ENCODE data around the gene TGFBR3.
A peak's percentile ranks its signal among the peaks of the same experiment; 100 is the strongest.

TGFBR3 gene

DNA sequence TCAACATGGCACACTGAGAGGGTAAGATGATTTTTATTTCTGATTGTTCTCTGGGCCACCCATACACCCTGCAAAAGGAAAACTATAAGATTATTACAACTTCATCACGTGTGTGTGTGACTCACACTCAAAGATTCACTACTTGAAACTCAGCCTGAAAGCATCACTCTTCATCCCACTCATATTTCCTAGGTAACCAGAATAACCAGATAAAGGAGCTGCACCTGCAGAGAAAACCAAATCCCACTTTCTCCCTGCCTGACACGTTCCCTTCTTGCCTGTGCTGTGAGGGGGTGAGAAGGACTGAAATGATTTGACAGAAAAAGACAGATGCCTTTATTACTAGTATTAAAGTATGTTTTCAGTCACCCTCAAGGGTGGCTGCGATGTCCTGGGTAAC lies 131.6 kb downstream of the TGFBR3 start:
- Histone ChIP-seq H3K36me3 (ENCODE audit: control insufficient read depth in 1 of 2, insufficient read depth in 2 of 2, low read depth in 1 of 2, low read length in 2 of 2) (peaks cover 3 to 73% of the 10 kb centered on the region in 2 experiments), H3K14ac (ENCODE audit: low read length in 2 of 2) (no peak overlapping the region), H2BK15ac (ENCODE audit: low read depth, poor library complexity, severe bottlenecking) (no peak overlapping the region), H3K4me1 (ENCODE audit: control insufficient read depth, insufficient read depth, low read depth, low read length) (peaks cover 1% of the 10 kb centered on the region), H3K9ac (ENCODE audit: low read length) (peak overlapping the region; percentile 85), H2AK5ac (ENCODE audit: low read length, severe bottlenecking) (no peak overlapping the region), H3K9me3 (ENCODE audit: control insufficient read depth, low read length) (no peaks in the 10 kb centered on the region), H3K27ac (ENCODE audit: low read length, poor library complexity, severe bottlenecking) (no peak overlapping the region), H3K4me2 (ENCODE audit: low read length, poor library complexity, severe bottlenecking) (no peak overlapping the region), H3K23ac (ENCODE audit: low read length in 2 of 2) (no peak overlapping the region), H3K18ac (ENCODE audit: low read depth in 1 of 2, low read length in 2 of 2) (no peak overlapping the region), H2BK12ac (ENCODE audit: low read length in 2 of 2) (no peak overlapping the region), H2BK120ac (ENCODE audit: low read depth, low read length) (no peak overlapping the region), H3K4me3 (ENCODE audit: insufficient read depth in 1 of 2, low read depth in 1 of 2, low read length in 2 of 2) (no peak overlapping the region), H2BK5ac (ENCODE audit: low read depth, low read length, poor library complexity, severe bottlenecking) (no peak overlapping the region), H3K27me3 (ENCODE audit: control insufficient read depth in 1 of 2, insufficient read depth in 1 of 2, low read length in 2 of 2) (no peaks in the 10 kb centered on the region), H4K8ac (ENCODE audit: low read length) (no peak overlapping the region), H3K4ac (ENCODE audit: low read depth in 1 of 2, low read length in 2 of 2) (no peak overlapping the region), H4K91ac (ENCODE audit: low read length) (no peak overlapping the region), H3K79me1 (replicated peaks; ENCODE audit: low read length, poor library complexity, severe bottlenecking) (peaks cover 8% of the 10 kb centered on the region), H2AFZ (ENCODE audit: low read depth, low read length) (no peak overlapping the region)
- 70% methylated on average over 2 of the region's 3 CpGs for WGBS
- DNase-seq, result no peak

GRCh38 chr1:91753878-91754277 lies 132.1 kb downstream of the TGFBR3 start:
- H3K79me1 ChIP-seq (replicated peaks; ENCODE audit: low read length, poor library complexity, severe bottlenecking), result peaks cover 10% of the 10 kb centered on the region
- H3K23ac ChIP-seq (ENCODE audit: low read length in 2 of 2), result no peak overlapping the region
- no peak overlapping the region for H2BK120ac ChIP-seq (ENCODE audit: low read depth, low read length)
- no peak overlapping the region for H2BK15ac ChIP-seq (ENCODE audit: low read depth, poor library complexity, severe bottlenecking)
- DNase-seq, result no peak
- H3K27ac ChIP-seq (ENCODE audit: low read length, poor library complexity, severe bottlenecking), result no peak overlapping the region
- H3K4me2 ChIP-seq (ENCODE audit: low read length, poor library complexity, severe bottlenecking), result no peak overlapping the region
- H3K9me3 ChIP-seq (ENCODE audit: control insufficient read depth, low read length), result no peaks in the 10 kb centered on the region
- H3K18ac ChIP-seq (ENCODE audit: low read depth in 1 of 2, low read length in 2 of 2), result no peak overlapping the region
- H2BK12ac ChIP-seq (ENCODE audit: low read length in 2 of 2), result no peak overlapping the region
- no peak overlapping the region for H3K4ac ChIP-seq (ENCODE audit: low read depth in 1 of 2, low read length in 2 of 2)
- peaks cover 1% of the 10 kb centered on the region for H3K4me1 ChIP-seq (ENCODE audit: control insufficient read depth, insufficient read depth, low read depth, low read length)
- H3K36me3 ChIP-seq (ENCODE audit: control insufficient read depth in 1 of 2, insufficient read depth in 2 of 2, low read depth in 1 of 2, low read length in 2 of 2), result peaks cover 3 to 74% of the 10 kb centered on the region in 2 experiments
- peak overlapping the region; percentile 85 for H3K9ac ChIP-seq (ENCODE audit: low read length)
- no peak overlapping the region for H4K8ac ChIP-seq (ENCODE audit: low read length)
- no peak overlapping the region for H2BK5ac ChIP-seq (ENCODE audit: low read depth, low read length, poor library complexity, severe bottlenecking)
- no peak overlapping the region for H2AK5ac ChIP-seq (ENCODE audit: low read length, severe bottlenecking)
- H3K4me3 ChIP-seq (ENCODE audit: insufficient read depth in 1 of 2, low read depth in 1 of 2, low read length in 2 of 2), result no peak overlapping the region
- no peak overlapping the region for H4K91ac ChIP-seq (ENCODE audit: low read length)
- H3K14ac ChIP-seq (ENCODE audit: low read length in 2 of 2), result no peak overlapping the region
- 100% methylated on average over 2 of the region's 3 CpGs for whole genome bisulfite sequencing
- no peak overlapping the region for H2AFZ ChIP-seq (ENCODE audit: low read depth, low read length)
- H3K27me3 ChIP-seq (ENCODE audit: control insufficient read depth in 1 of 2, insufficient read depth in 1 of 2, low read length in 2 of 2), result no peaks in the 10 kb centered on the region

DNA sequence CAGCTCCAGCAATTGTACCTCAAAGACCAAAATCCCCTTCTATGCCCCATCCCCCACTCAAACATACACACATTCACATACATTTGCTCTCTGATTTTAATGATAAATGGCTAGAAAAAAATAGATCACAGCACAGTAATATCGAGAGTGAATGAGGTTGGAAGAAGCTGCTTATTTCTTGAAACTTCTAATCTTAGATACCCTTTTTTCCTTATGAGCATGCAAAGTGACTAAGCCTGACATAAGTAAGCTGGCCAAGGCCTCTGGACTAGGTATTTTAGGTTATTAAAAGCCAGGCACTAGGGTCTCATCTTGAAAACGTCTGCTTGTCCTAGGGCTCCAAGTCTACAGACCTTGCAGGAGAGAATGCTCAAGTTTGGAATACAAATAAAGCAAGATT lies 133.6 kb downstream of the TGFBR3 start:
- 85% methylated on average over 1 of the region's 2 CpGs for WGBS
- H3K4me2 ChIP-seq (ENCODE audit: low read length, poor library complexity, severe bottlenecking), result no peak overlapping the region

DNA sequence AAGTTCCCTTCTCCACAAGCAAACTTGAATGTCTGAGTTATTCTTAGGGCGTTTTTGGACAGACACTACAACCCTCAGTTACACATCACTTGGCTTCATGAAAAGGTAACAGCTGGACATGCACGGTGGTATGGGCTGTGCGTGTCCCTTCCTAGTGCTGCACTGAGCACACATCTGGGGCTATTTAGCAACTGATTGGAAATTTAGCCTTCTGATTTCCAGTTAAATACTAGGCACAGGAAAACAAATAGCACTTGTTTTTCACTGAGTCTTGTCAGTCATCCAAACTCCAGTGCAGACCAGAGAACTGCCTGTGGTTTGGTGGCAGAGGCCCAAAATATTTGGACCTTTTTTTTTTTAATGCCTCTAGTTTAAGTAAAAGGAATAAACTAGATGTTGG lies 134.7 kb downstream of the TGFBR3 start:
- Histone ChIP-seq H3K14ac (ENCODE audit: low read length in 2 of 2) (no peak overlapping the region), H4K91ac (ENCODE audit: low read length) (no peak overlapping the region), H3K27ac (ENCODE audit: low read length, poor library complexity, severe bottlenecking) (no peak overlapping the region)

More for the DNA sequence above, 133.6 kb downstream of the TGFBR3 start:
- DNase-seq, result no peak
- no peak overlapping the region for H2AK5ac ChIP-seq (ENCODE audit: low read length, severe bottlenecking)
- no peak overlapping the region for H3K23ac ChIP-seq (ENCODE audit: low read length in 2 of 2)
- H3K36me3 ChIP-seq (ENCODE audit: control insufficient read depth in 1 of 2, insufficient read depth in 2 of 2, low read depth in 1 of 2, low read length in 2 of 2), result peaks cover 0 to 74% of the 10 kb centered on the region in 2 experiments
- no peak overlapping the region for H3K4me3 ChIP-seq (ENCODE audit: insufficient read depth in 1 of 2, low read depth in 1 of 2, low read length in 2 of 2)
- no peak overlapping the region for H2AFZ ChIP-seq (ENCODE audit: low read depth, low read length)
- no peak overlapping the region for H2BK5ac ChIP-seq (ENCODE audit: low read depth, low read length, poor library complexity, severe bottlenecking)
- H3K9ac ChIP-seq (ENCODE audit: low read length), result peak overlapping the region; percentile 82
- H2BK120ac ChIP-seq (ENCODE audit: low read depth, low read length), result no peak overlapping the region
- no peak overlapping the region for H3K14ac ChIP-seq (ENCODE audit: low read length in 2 of 2)
- no peak overlapping the region for H4K91ac ChIP-seq (ENCODE audit: low read length)
- no peak overlapping the region for H4K8ac ChIP-seq (ENCODE audit: low read length)
- H3K79me1 ChIP-seq (replicated peaks; ENCODE audit: low read length, poor library complexity, severe bottlenecking), result peaks cover 10% of the 10 kb centered on the region
- H3K27ac ChIP-seq (ENCODE audit: low read length, poor library complexity, severe bottlenecking), result no peak overlapping the region
- H3K27me3 ChIP-seq (ENCODE audit: control insufficient read depth in 1 of 2, insufficient read depth in 1 of 2, low read length in 2 of 2), result no peaks in the 10 kb centered on the region
- H2BK15ac ChIP-seq (ENCODE audit: low read depth, poor library complexity, severe bottlenecking), result no peak overlapping the region
- H3K9me3 ChIP-seq (ENCODE audit: control insufficient read depth, low read length), result peaks cover 4% of the 10 kb centered on the region
- H2BK12ac ChIP-seq (ENCODE audit: low read length in 2 of 2), result no peak overlapping the region
- H3K4ac ChIP-seq (ENCODE audit: low read depth in 1 of 2, low read length in 2 of 2), result no peak overlapping the region
- H3K18ac ChIP-seq (ENCODE audit: low read depth in 1 of 2, low read length in 2 of 2), result no peak overlapping the region
- peaks cover 1% of the 10 kb centered on the region for H3K4me1 ChIP-seq (ENCODE audit: control insufficient read depth, insufficient read depth, low read depth, low read length)

More for the DNA sequence above, 134.7 kb downstream of the TGFBR3 start:
- Histone ChIP-seq H3K4me1 (ENCODE audit: control insufficient read depth, insufficient read depth, low read depth, low read length) (peaks cover 1% of the 10 kb centered on the region), H2BK5ac (ENCODE audit: low read depth, low read length, poor library complexity, severe bottlenecking) (no peak overlapping the region), H3K9ac (ENCODE audit: low read length) (peak overlapping the region; percentile 82), H3K4ac (ENCODE audit: low read depth in 1 of 2, low read length in 2 of 2) (no peak overlapping the region), H3K4me3 (ENCODE audit: insufficient read depth in 1 of 2, low read depth in 1 of 2, low read length in 2 of 2) (no peak overlapping the region), H3K9me3 (ENCODE audit: control insufficient read depth, low read length) (peaks cover 11% of the 10 kb centered on the region), H2BK12ac (ENCODE audit: low read length in 2 of 2) (no peak overlapping the region), H2AK5ac (ENCODE audit: low read length, severe bottlenecking) (no peak overlapping the region), H3K23ac (ENCODE audit: low read length in 2 of 2) (no peak overlapping the region), H2BK15ac (ENCODE audit: low read depth, poor library complexity, severe bottlenecking) (no peak overlapping the region), H2AFZ (ENCODE audit: low read depth, low read length) (no peak overlapping the region), H3K36me3 (ENCODE audit: control insufficient read depth in 1 of 2, insufficient read depth in 2 of 2, low read depth in 1 of 2, low read length in 2 of 2) (peaks cover 0 to 75% of the 10 kb centered on the region in 2 experiments), H3K27me3 (ENCODE audit: control insufficient read depth in 1 of 2, insufficient read depth in 1 of 2, low read length in 2 of 2) (no peaks in the 10 kb centered on the region), H4K8ac (ENCODE audit: low read length) (no peak overlapping the region), H3K18ac (ENCODE audit: low read depth in 1 of 2, low read length in 2 of 2) (peak overlapping the region in 1 of 2 experiments; percentile 6), H2BK120ac (ENCODE audit: low read depth, low read length) (no peak overlapping the region), H3K79me1 (replicated peaks; ENCODE audit: low read length, poor library complexity, severe bottlenecking) (peaks cover 15% of the 10 kb centered on the region), H3K4me2 (ENCODE audit: low read length, poor library complexity, severe bottlenecking) (no peak overlapping the region)
- DNase-seq, result no peak
- WGBS, result 94% methylated on average over 3 of the region's 3 CpGs

Measured in mesenchymal stem cell (in vitro differentiated cells and primary cell).